Ovary (tissue), 9 donors: ENCODE data around the gene USP10. TPM values are rescaled to one million over a fixed set of nuclear protein-coding genes. Genes with fewer than 3 reads are reported as not detected.

Experiments
- DNase-seq, 5 donors: peaks; one replicate each; pipeline ENCODE4 v3.0.0-alpha.2; 2019 to 2020
- H3K27ac ChIP-seq, 2 donors: fragments of 200-600 bp; one replicate each; pipeline versions ENCODE4 v1.5.1 to v1.8.0; 2019 to 2022
- H3K27me3 ChIP-seq: fragments of 200-600 bp; one replicate; pipeline ENCODE4 v1.8.0; 2022
- H3K36me3 ChIP-seq: fragments of 200-600 bp; sonication (generic); one replicate; pipeline ENCODE4 v1.5.1; 2019
- H3K4me1 ChIP-seq: one replicate; pipeline ENCODE4 v1.8.1; 2013; ENCODE audit warnings: mild to moderate bottlenecking, moderate library complexity; ENCODE audit not compliant: insufficient read depth
- H3K4me3 ChIP-seq: fragments of 200-600 bp; sonication (generic); one replicate; pipeline ENCODE4 v1.5.1; 2017
- H3K9me3 ChIP-seq, 2 donors: fragments of 200-600 bp in 1 of 2; sonication (generic) in 1 of 2; one replicate each; pipeline versions ENCODE4 v1.5.1 to v1.8.1; 2013 to 2019; ENCODE audit warnings: mild to moderate bottlenecking in 1 of 2, moderate library complexity in 1 of 2
- EP300 ChIP-seq: sonication (generic); formaldehyde crosslinking; IDR thresholded peaks from one replicate; pipeline ENCODE4 v1.6.1; 2017; ENCODE audit warnings: antibody characterized with exemption
- POLR2A ChIP-seq: fragments of 450-650 bp; IDR thresholded peaks from one replicate; pipeline ENCODE4 v1.6.1; 2017; ENCODE audit warnings: antibody characterized with exemption, mild to moderate bottlenecking, moderate library complexity
- WGBS, 3 donors: extraction: QIAGEN DNeasy Blood & Tissue Kit in 1 of 3; methylation state at CpG; one replicate each; pipeline versions ENCODE4 v1.1.5 to v1.1.7; 2013 to 2017; 5-methylcytosine and 5-hydroxymethylcytosine counted together
- intact Hi-C, 4 donors: fragments of 100-400 bp; cut with DNase I; formaldehyde crosslinking; loops; one replicate each; pipeline versions ENCODE4 v1.11.0 to v1.15.1; 2022 to 2023
- polyA plus RNA-seq, 2 donors: library from polyadenylated mRNA; stranded (reverse); fragments of 200-250 nt in 1 of 2; fragments of 350-450 nt in 1 of 2; fragmentation: Illumina TruSeq in 1 of 2; extraction: RNeasy Lipid Tissue Mini Kit (QIAGEN cat#74804) in 1 of 2; gene quantifications; one replicate each; pipeline ENCODE4 v1.2.3, GENCODE V29; 2013 to 2014
- total RNA-seq, 7 donors: library from RNA; depleted of rRNA in 2 of 7; stranded (reverse); fragments of >200 nt in 2 of 7; fragmentation: NEBNext Ultra II Directional in 3 of 7; extraction: Animal tissue kit (Norgen Biotek cat#: 25700) in 3 of 7; gene quantifications; one replicate each; pipeline versions ENCODE4 v1.1.0 to v1.2.4, GENCODE V29; 2016 to 2023
- TF ChIP-seq, protein P1 (sequence below), 3 donors: fragments of 450-650 bp in 2 of 3; fragments of 200-600 bp in 1 of 3; IDR thresholded peaks; one replicate each; pipeline versions ENCODE4 v1.5.1 to v1.8.0; 2016 to 2022; ENCODE audit warnings: antibody characterized with exemption in 3 of 3, mild to moderate bottlenecking in 1 of 3
- donor health status: DM: no; HTN: no; CAD: no; lungs with moderate emphysema.
- donor health status: DM: no; HTN: no; CAD: no.
- donor health status: Bipolar disorder and iron deficiency.
- donor health status: DM: yes; HTN: yes; CAD: no.
- donor health status: DM: no; HTN: no; CAD: no.
- donor health status: DM: yes; HTN: yes; CAD: no.

USP10 gene
- total and polyA plus RNA-seq, 9 donors, result 24.6 to 98.8 (median 71.4) TPM

DNA sequence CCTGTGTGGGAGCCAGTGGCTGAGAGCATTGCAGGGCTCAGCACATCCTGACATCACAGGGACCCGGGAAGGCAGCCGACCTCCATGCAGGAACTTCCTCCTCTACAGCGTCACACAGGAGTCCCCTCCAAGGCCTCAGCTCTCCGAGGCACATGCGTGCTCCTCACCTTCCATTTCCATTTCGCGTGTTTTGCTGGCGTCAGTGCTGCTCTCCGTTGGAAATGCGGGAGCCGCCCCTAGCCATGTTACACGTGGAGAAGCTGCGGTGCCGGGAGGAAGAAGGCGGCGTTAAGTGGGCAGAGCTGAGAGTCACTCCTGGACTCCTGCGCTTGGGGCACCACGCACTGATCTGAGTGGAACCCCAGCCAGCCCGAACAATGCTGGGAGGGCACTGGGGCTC, 94.8 kb downstream of the USP10 start:
- no peaks in the 10 kb centered on the region for H3K27me3 ChIP-seq
- no peaks in the 10 kb centered on the region for H3K9me3 ChIP-seq
- DNase-seq, result peak in 3 of 5 donors; percentile 51 to 62 (median 52)
- intact Hi-C loops, result no loop called here
- peaks cover 10% of the 10 kb centered on the region for H3K4me1 ChIP-seq
- H3K36me3 ChIP-seq, result no peaks in the 10 kb centered on the region
- peak overlapping the region; percentile 49 to 85 for H3K27ac ChIP-seq
- WGBS, 3 donors, result 69 to 82% (median 79%) methylated on average over 19 of the region's 19 CpGs
- TF ChIP-seq POLR2A (no peak), EP300 (no peak)
- TF ChIP-seq, protein P1, sequence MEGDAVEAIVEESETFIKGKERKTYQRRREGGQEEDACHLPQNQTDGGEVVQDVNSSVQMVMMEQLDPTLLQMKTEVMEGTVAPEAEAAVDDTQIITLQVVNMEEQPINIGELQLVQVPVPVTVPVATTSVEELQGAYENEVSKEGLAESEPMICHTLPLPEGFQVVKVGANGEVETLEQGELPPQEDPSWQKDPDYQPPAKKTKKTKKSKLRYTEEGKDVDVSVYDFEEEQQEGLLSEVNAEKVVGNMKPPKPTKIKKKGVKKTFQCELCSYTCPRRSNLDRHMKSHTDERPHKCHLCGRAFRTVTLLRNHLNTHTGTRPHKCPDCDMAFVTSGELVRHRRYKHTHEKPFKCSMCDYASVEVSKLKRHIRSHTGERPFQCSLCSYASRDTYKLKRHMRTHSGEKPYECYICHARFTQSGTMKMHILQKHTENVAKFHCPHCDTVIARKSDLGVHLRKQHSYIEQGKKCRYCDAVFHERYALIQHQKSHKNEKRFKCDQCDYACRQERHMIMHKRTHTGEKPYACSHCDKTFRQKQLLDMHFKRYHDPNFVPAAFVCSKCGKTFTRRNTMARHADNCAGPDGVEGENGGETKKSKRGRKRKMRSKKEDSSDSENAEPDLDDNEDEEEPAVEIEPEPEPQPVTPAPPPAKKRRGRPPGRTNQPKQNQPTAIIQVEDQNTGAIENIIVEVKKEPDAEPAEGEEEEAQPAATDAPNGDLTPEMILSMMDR (IDR thresholded peaks at IDR 0.05), result no peak
- H3K4me3 ChIP-seq, result no peak overlapping the region

DNA sequence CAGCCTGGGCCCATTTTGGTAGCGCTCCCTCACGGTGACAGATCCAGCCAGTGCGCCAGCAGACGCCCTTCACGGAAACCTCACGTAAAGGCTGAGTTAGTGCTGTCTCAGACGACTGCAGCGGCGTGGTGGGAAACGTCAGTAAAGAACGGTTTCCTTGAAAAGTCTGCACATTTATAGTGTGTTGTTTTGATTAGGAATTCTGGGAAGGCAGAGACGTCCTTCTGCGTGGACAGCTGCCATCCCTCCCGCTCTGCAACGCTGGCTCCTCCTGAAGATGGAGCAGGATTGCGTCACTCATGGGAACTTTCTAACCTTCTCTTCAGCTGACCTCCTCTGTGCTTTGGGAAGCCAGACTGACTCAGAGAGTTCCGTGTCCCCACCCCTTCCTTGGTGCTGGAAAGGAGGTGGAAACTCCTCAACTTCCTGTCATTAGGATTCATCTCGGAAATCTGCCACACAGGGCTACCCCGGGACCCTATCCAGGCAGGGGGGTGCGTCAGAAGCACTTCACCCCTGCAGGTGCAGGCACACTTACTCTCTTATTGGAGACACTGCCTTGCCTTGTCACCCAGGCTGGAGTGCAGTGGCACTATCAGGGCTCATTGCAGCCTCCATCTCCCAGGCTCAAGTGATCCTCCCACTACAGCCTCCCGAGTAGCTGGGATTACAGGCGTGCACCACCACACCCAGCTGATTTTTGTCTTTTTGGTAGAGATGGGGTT, 95.7 kb downstream of the USP10 start:
- intact Hi-C loops, result no loop called here
- Histone ChIP-seq H3K27ac (peak overlapping the region; percentile 49 to 85), H3K36me3 (no peaks in the 10 kb centered on the region), H3K9me3 (no peaks in the 10 kb centered on the region), H3K4me1 (peaks cover 10% of the 10 kb centered on the region), H3K4me3 (peak overlapping the region; percentile 2), H3K27me3 (no peaks in the 10 kb centered on the region)
- 20 to 46% (median 39%) methylated on average over 22 of the region's 22 CpGs for WGBS, 3 donors
- DNase-seq, result peak; percentile 87 to 95 (median 92)
- TF ChIP-seq, protein P1 (IDR thresholded peaks at IDR 0.05), result no peak
- TF ChIP-seq EP300, result peak; percentile 89
- peak; percentile 60 for TF ChIP-seq POLR2A

DNA sequence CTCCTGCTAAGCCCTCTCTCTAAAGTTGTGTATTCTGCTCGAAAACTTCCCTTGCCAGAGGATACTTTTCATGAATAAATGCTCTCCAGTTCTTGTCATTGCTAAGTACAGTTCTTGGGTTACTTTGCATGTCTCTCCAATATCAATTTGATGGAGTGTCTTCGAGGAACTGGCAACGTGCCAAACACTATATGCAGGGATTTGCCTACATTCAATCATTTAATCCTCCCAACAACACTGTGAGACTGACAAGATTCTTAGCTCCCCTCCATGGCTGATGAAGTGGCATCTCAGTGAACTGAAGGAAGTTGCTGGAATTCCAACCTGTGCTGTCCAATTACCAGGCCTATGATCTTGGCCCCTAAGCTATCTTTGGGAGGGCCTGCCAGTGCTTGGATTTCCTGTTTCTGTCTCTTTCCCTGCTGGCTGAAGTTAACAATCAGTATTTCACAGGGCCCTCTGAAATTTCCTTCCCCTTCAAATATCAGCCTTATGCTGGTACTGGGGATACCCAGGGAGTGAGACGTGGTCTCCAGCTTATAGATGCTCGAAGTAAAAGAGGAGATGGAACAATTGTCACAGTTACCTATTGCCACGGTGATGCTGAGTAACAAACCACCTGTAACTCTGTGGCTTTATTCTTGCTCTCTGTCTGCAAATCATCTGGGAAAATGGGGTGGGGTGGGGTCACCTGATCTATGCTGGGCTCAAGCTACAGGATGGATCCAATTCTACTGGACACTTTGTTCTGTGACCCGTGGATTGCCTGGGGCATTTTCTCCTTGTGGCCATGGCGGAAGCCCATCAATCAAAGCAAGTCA, 100.6 kb downstream of the USP10 start:
- H3K27ac ChIP-seq, result no peak overlapping the region
- H3K9me3 ChIP-seq, result no peaks in the 10 kb centered on the region
- peaks cover 3% of the 10 kb centered on the region for H3K4me1 ChIP-seq
- intact Hi-C loops, result no loop called here
- DNase-seq, result peak in 1 of 5 donors; percentile 13
- H3K4me3 ChIP-seq, result no peak overlapping the region
- no peaks in the 10 kb centered on the region for H3K36me3 ChIP-seq
- H3K27me3 ChIP-seq, result no peaks in the 10 kb centered on the region
- 65 to 72% (median 71%) methylated on average over 8 of the region's 8 CpGs for WGBS, 3 donors
- TF ChIP-seq POLR2A (no peak), EP300 (no peak)
- TF ChIP-seq, protein P1 (IDR thresholded peaks at IDR 0.05), result no peak

DNA sequence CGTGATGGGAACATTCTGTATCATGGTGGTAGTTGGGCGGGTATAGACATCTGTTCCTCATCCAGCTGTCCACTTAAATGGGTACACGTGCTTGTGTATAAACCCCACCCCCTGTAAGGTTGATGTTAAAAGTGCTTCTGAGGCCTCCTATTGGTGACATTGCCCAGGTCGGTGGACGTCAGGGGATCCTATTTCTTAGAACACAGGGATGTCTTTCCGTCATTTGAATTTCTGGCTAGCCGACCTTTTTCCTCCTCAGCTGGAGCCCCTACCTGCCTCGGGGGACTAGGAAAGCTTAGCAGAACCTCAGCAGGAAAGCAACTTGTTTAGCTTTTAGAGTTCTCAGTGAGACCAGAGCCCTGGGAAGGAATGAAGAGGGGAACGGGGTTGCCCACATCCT, 103.3 kb downstream of the USP10 start:
- Histone ChIP-seq H3K27ac (no peak overlapping the region), H3K27me3 (no peaks in the 10 kb centered on the region), H3K36me3 (no peaks in the 10 kb centered on the region), H3K4me1 (no peaks in the 10 kb centered on the region), H3K4me3 (no peak overlapping the region), H3K9me3 (no peaks in the 10 kb centered on the region)
- 84 to 86% (median 84%) methylated on average over 9 of the region's 9 CpGs for WGBS, 3 donors
- DNase-seq, result peak in 1 of 5 donors; percentile 7
- intact Hi-C loops, result no loop called here
- TF ChIP-seq, protein P1 (IDR thresholded peaks at IDR 0.05), result no peak
- TF ChIP-seq EP300 (no peak), POLR2A (no peak)
